Activated naive CD4-positive, alpha-beta T cell treated with anti-CD3 and anti-CD28 coated beads, Interleukin-2, amount 50 U/mL, for 16 hours (primary cell): ENCODE results near the gene EDEM3.

ENCODE experiments used
- DNase-seq: peaks from one replicate; pipeline ENCODE4 v3.0.0-alpha.2; 2020

Gene EDEM3

GRCh38 chr1:184665360-184665759 lies 89.3 kb downstream of the EDEM3 start:
- DNase-seq = no peak

DNA sequence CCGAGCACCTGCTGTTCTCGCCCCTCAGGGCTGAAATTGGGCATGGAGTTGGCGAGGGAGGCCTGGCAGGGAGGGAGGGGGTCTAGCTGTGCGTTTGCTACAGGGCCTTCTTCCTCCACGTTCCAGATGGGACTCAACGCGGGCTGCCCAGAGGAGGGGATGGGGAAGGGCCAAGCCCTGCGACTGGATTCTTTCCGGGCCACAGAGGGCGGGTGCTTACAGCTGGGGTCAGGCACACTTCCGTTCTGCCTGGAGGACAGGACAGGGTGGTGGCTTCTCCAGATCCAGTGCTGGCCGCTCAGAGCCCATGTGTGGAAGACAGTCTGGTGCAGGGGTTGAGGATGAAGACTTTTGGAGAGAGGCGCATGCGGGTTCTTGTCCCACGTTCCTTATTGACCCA lies 90.0 kb downstream of the EDEM3 start:
- DNase-seq = no peak

DNA sequence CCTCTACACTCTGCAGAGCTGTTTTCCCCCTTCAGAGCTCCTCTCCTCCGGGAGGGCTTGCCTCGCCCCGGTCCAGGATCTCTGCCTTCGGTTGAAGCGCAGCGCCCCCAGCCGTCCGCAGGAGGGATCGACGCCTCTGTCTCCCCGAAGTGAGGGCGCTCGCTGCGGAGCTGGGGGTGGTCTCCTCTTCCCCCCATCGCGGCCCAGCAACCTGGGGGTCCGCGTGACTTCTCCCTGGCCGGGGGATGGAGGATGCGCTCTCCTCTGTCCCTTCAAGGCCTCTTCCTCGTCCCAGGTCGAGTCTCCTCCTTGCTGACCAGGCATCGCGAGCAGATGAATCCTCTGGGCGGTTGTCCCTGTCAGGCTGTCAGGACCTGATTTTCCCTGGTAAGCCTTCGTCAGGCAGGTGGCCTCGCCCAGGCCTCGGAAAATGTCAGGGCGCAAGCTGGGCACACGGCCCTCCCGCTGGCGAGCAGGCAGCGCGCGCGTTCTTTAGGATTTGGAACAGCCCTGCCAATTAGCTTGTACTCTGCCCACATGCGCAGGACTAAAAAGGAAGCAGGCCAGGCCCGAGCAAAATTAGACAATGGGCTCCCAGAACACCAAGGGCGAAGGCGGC lies 90.5 kb downstream of the EDEM3 start:
- DNase-seq = no peak

GRCh38 chr1:184661801-184662200 lies 92.9 kb downstream of the EDEM3 start:
- no peak for DNase-seq

DNA sequence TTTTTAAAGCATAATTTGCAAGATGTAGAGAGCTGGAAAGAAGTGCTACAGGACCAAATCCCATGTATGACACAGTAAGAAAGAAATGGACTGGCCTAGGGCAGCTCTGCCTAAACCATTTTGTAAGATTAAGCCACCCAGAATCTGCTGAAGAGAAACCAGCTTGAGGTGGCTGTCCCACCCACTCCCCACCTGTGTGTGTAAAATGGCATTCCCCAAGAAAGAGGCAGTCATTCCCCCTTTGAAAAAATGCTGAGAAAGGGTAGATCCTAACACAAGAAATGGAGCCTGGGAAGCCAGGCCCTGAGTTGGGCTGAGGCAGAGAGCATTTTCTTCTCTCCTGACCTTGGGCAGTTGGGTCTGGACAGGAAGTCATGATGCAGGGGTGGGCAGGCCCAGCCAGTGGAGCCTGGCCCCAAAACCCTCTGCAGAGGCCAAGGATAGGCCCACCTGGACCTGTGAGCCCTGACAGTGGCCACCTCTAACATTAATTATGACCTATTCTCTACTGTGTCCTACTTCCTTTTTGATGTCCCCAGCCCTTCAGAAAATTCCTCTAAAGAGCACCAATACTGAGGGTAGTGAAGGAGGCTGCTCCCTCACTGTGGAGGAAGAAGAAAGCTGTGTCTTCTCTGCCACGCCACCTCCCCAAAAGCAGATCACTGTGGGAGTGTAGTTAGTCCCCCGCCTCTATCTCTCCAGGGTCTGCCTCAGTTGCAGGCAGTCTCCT lies 94.0 kb downstream of the EDEM3 start:
- DNase-seq = no peak

DNA sequence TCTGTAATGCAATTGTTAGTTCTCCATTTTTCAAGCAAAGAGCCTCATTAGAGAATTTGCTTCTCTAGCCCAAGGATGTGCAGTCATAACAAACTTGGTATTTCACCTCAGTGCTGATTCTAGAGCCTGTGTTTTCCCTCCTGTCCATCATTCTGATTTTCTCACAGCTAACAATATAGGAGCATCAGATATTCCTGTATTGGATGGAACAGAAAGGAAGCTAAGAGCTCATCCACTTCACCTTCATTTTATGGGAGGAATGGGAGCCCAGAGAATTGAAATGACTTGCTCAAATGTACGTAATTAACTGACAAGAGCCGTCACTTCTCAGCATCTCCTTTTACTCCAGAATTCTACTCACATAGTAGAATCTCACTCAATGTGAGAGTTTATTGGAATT lies 96.6 kb downstream of the EDEM3 start:
- DNase-seq = no peak

- DNase-seq = no peak
Measured at GRCh38 chr1:184656221-184656620, 98.4 kb downstream of the EDEM3 start.

- no peak for DNase-seq
Measured at GRCh38 chr1:184655185-184655584, 99.5 kb downstream of the EDEM3 start.

DNA sequence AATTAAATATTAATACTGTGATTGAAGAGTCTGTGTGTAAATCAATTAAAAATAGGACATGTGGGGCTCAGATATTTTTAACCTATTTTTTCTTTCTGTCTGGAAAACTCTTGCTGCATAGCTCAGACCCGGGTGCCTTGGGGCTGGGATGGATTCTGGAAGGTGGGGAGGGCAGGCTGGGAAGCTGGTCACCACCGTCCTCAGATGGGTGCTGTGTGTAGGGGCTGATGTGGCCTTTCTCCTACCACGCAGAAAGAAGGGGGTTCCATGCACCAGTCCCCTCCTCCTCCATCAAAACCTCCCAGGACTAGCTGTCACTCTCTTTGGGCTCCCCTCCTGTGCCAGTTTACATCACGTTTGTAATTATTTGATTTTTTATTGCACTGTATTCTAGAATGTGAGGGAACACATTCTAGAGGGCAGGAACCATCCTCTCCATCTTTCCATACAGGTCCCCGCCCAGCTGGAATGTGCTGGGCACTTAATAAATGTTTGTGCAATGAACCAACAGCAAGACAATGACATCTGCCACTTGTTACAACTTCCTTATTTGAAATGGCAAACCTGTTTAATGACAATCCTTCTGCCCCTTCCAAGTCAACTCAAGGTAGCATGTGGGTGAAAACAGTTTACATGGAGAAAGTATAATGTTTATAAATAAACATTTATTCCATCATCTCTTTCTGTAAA lies 104.3 kb downstream of the EDEM3 start:
- no peak for DNase-seq

- no peak for DNase-seq
Measured at GRCh38 chr1:184649451-184649888, 105.2 kb downstream of the EDEM3 start.

GRCh38 chr1:184648856-184649201 lies 105.8 kb downstream of the EDEM3 start:
- no peak for DNase-seq

- no peak for DNase-seq
Measured at GRCh38 chr1:184648160-184648855, 106.3 kb downstream of the EDEM3 start.

DNA sequence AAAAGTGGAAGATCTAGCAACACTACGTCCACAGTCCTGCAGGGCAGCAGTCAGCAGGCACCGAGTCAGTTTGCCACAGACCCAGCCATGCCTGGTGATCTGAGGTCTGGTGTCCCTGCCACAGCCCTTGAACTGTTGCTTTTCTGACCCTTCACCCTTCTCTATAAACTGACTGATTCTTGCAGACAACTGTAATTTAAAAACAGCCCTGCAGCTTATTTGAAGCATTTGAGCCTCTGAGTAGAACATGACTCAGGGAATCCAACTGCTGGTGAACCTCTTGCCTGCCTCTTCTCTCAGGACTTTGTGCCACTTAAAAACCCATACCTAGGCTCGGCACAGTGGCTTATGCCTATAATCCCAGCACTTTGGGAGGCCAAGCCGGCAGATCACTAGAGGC lies 107.2 kb downstream of the EDEM3 start:
- DNase-seq = no peak

DNA sequence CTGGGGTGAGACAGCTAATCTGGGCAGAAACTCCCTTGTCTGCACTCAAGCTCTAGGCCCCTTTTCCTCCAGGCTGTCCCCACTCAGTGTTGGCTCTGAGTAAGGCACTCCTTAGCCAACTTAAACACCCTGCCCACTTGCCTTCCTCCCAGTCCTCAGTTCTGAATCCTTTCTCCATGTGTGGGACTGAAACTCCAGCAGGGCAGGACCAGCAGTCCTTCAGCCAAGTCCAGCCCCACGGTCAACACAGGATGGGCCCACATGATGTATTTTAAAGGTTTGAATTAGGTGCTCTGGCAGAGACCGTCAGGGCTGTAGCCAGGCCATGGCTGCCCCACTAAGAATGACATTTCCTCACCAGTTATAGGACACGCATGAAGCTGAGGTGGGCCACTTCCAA lies 107.8 kb downstream of the EDEM3 start:
- no peak for DNase-seq

- DNase-seq = no peak
Measured at GRCh38 chr1:184646178-184646701, 108.4 kb downstream of the EDEM3 start.

GRCh38 chr1:184644771-184645170 lies 109.9 kb downstream of the EDEM3 start:
- DNase-seq = no peak

- DNase-seq = no peak
Measured at GRCh38 chr1:184643661-184644060, 111.0 kb downstream of the EDEM3 start.

DNA sequence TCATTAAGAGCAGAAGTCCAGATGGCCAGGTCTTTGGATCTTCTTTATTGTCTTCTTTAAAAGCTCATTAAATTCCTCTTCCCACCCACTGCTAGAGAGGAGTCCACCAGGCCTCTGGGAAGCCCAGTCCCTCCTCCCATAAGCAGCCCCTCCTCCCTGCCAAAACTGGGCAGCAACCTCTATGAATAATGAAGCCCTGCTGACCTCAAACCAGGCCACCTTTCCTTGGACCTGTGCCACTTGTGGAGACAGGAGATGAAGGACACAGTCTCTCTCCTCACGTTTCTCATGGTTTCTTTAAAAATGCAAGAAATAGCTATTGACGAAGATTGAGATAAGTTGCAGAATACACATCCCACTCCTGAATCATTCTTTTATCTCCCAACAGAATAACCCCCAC lies 112.8 kb downstream of the EDEM3 start:
- no peak for DNase-seq

DNA sequence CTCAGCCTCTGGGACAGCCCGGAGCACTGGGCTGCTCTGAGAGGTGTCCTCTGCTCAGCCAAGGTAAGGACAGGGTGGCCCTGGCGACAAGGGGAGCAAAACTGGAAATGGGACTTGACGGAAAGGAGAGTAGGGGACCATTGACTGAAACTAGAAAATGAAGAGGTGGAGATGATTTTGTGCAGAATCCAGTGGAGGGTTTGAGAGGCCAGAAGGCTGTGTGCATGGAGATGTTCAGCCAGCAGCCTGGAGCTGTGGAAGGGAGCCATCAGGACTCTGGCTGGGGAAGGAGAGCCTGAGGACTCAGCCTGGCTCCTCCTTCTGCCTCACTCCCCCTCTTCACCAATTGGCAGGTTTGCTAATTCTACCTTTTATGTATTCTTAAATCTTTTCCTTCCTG lies 114.2 kb downstream of the EDEM3 start:
- DNase-seq = no peak
